ENCODE results near the gene CRYGS. TPM values are rescaled to one million over a fixed set of nuclear protein-coding genes. Genes with fewer than 3 reads are reported as not detected.

CRYGS gene
- total RNA-seq, 1 experiment from 2014 or later, result 4.3 TPM

GRCh38 chr3:186582541-186582940 lies 38.4 kb upstream of the CRYGS start (continued):
- TF ChIP-seq, protein P1, sequence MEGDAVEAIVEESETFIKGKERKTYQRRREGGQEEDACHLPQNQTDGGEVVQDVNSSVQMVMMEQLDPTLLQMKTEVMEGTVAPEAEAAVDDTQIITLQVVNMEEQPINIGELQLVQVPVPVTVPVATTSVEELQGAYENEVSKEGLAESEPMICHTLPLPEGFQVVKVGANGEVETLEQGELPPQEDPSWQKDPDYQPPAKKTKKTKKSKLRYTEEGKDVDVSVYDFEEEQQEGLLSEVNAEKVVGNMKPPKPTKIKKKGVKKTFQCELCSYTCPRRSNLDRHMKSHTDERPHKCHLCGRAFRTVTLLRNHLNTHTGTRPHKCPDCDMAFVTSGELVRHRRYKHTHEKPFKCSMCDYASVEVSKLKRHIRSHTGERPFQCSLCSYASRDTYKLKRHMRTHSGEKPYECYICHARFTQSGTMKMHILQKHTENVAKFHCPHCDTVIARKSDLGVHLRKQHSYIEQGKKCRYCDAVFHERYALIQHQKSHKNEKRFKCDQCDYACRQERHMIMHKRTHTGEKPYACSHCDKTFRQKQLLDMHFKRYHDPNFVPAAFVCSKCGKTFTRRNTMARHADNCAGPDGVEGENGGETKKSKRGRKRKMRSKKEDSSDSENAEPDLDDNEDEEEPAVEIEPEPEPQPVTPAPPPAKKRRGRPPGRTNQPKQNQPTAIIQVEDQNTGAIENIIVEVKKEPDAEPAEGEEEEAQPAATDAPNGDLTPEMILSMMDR (IDR thresholded peaks at IDR 0.05 in 2 of 3, conservative IDR thresholded peaks at IDR 0.05 in 1 of 3; ENCODE audit: borderline replicate concordance in 1 of 3, insufficient read depth in 1 of 3, low read depth in 2 of 3, low read length in 2 of 3), result no peak
- TF ChIP-seq ATF3 (IDR thresholded peaks at IDR 0.05), result no peak
- TF ChIP-seq FOSL1 (IDR thresholded peaks at IDR 0.05; ENCODE audit: low read depth), result no peak
- TF ChIP-seq SIN3A (IDR thresholded peaks at IDR 0.05; ENCODE audit: low read depth), result no peak

GRCh38 chr3:186580785-186581184 lies 36.6 kb upstream of the CRYGS start:
- H4K20me1 ChIP-seq (ENCODE audit: insufficient read depth), result no peaks in the 10 kb centered on the region
- H3K9me3 ChIP-seq (ENCODE audit: control insufficient read depth in 1 of 2, insufficient read depth in 1 of 2, low read depth in 1 of 2, low read length in 2 of 2), result no peaks in the 10 kb centered on the region
- H3K4me3 ChIP-seq (replicated peaks in 1 of 2; ENCODE audit: low read depth in 1 of 2, low read length in 2 of 2), result no peak overlapping the region
- ChIA-PET RAD21 (ENCODE audit: low non-redundant PET in 1 of 2, low total read pairs in 2 of 2, uncharacterized antibody in 2 of 2, unreplicated experiment in 2 of 2) (no interaction called here), POLR2A (interaction anchor here (2.1 kb wide), 1 partner anchor 11 kb away, joined by 9 read pairs; the partner anchor contains the start of gene DNAJB11), CTCF (no interaction called here)
- no peak overlapping the region for H3K9ac ChIP-seq (ENCODE audit: low read length)
- H3K36me3 ChIP-seq (ENCODE audit: control insufficient read depth in 1 of 2, insufficient read depth in 2 of 2, low read length in 2 of 2), result peaks cover 76 to 83% of the 10 kb centered on the region in 2 experiments
- intact Hi-C loops (cut with micrococcal nuclease), result loop anchor here (10.0 kb wide), 1 partner anchor 244 kb away; no protein-coding TSS in a partner anchor
- ATAC-seq (no peak), DNase-seq (ENCODE audit: low read depth, low spot score) (no peak)
- H3K4me1 ChIP-seq (ENCODE audit: control insufficient read depth in 1 of 2, insufficient read depth in 2 of 2, low read length in 2 of 2), result no peaks in the 10 kb centered on the region
- no peak overlapping the region for H3K27ac ChIP-seq (ENCODE audit: low read depth, low read length)
- no peaks in the 10 kb centered on the region for H3K27me3 ChIP-seq (ENCODE audit: insufficient read depth, low read length)
- no peaks in the 10 kb centered on the region for H3K9me2 ChIP-seq (ENCODE audit: insufficient read depth)
- H2AFZ ChIP-seq (ENCODE audit: low read depth, low read length, poor library complexity, severe bottlenecking), result no peak overlapping the region
- peaks cover 18% of the 10 kb centered on the region; the same call in 1 of the 2 replicates for H3K79me2 ChIP-seq (ENCODE audit: insufficient read depth, low read length)
- BruUV-seq (replicated peaks), result no TSS peak
- H3K4me2 ChIP-seq (ENCODE audit: low read length), result no peak overlapping the region
- TF ChIP-seq MAX (IDR thresholded peaks at IDR 0.05), result no peak
- no peak for TF ChIP-seq ELF1 (IDR thresholded peaks at IDR 0.05; ENCODE audit: borderline replicate concordance, low read depth)
- TF ChIP-seq CEBPB (IDR thresholded peaks at IDR 0.05; ENCODE audit: low read depth), result no peak
- no peak for TF ChIP-seq ZNF274 (IDR thresholded peaks at IDR 0.05; ENCODE audit: low read depth, low read length)
- no peak for TF ChIP-seq YY1 (IDR thresholded peaks at IDR 0.05; ENCODE audit: extremely low read depth, insufficient replicate concordance, low read depth, low read length)
- no peak for TF ChIP-seq POLR2AphosphoS5 (IDR thresholded peaks at IDR 0.05; ENCODE audit: low read depth, low read length)
- no peak for TF ChIP-seq EZH2phosphoT487 (IDR thresholded peaks at IDR 0.05; ENCODE audit: borderline replicate concordance)
- no peak for TF ChIP-seq CBX3 (IDR thresholded peaks at IDR 0.05; ENCODE audit: low read depth)
- TF ChIP-seq SP1 (IDR thresholded peaks at IDR 0.05; ENCODE audit: low read depth), result no peak
- no peak for TF ChIP-seq SIN3A (IDR thresholded peaks at IDR 0.05; ENCODE audit: low read depth)
- TF ChIP-seq POLR2A (IDR thresholded peaks at IDR 0.05; ENCODE audit: borderline replicate concordance, extremely low read depth, insufficient read depth, insufficient read length), result no peak
- no peak for TF ChIP-seq ZFX (IDR thresholded peaks at IDR 0.05)
- TF ChIP-seq, protein P2, sequence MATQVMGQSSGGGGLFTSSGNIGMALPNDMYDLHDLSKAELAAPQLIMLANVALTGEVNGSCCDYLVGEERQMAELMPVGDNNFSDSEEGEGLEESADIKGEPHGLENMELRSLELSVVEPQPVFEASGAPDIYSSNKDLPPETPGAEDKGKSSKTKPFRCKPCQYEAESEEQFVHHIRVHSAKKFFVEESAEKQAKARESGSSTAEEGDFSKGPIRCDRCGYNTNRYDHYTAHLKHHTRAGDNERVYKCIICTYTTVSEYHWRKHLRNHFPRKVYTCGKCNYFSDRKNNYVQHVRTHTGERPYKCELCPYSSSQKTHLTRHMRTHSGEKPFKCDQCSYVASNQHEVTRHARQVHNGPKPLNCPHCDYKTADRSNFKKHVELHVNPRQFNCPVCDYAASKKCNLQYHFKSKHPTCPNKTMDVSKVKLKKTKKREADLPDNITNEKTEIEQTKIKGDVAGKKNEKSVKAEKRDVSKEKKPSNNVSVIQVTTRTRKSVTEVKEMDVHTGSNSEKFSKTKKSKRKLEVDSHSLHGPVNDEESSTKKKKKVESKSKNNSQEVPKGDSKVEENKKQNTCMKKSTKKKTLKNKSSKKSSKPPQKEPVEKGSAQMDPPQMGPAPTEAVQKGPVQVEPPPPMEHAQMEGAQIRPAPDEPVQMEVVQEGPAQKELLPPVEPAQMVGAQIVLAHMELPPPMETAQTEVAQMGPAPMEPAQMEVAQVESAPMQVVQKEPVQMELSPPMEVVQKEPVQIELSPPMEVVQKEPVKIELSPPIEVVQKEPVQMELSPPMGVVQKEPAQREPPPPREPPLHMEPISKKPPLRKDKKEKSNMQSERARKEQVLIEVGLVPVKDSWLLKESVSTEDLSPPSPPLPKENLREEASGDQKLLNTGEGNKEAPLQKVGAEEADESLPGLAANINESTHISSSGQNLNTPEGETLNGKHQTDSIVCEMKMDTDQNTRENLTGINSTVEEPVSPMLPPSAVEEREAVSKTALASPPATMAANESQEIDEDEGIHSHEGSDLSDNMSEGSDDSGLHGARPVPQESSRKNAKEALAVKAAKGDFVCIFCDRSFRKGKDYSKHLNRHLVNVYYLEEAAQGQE (IDR thresholded peaks at IDR 0.05; ENCODE audit: low read depth), result no peak
- TF ChIP-seq ATF3 (IDR thresholded peaks at IDR 0.05), result no peak
- TF ChIP-seq, protein P3, sequence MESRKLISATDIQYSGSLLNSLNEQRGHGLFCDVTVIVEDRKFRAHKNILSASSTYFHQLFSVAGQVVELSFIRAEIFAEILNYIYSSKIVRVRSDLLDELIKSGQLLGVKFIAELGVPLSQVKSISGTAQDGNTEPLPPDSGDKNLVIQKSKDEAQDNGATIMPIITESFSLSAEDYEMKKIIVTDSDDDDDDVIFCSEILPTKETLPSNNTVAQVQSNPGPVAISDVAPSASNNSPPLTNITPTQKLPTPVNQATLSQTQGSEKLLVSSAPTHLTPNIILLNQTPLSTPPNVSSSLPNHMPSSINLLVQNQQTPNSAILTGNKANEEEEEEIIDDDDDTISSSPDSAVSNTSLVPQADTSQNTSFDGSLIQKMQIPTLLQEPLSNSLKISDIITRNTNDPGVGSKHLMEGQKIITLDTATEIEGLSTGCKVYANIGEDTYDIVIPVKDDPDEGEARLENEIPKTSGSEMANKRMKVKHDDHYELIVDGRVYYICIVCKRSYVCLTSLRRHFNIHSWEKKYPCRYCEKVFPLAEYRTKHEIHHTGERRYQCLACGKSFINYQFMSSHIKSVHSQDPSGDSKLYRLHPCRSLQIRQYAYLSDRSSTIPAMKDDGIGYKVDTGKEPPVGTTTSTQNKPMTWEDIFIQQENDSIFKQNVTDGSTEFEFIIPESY (IDR thresholded peaks at IDR 0.05; ENCODE audit: extremely low read depth, insufficient replicate concordance, low read length), result no peak
- no peak for TF ChIP-seq EZH2 (IDR thresholded peaks at IDR 0.05)

Measured in HCT116 (cell line).